Nephron progenitor cell (in vitro differentiated cells): ENCODE data around the gene LMNA.

Source experiments
- DNase-seq: peaks from one replicate; pipeline ENCODE4 v3.0.0; 2021
- H3K27ac Mint-ChIP-seq: 2 replicates; pipeline ENCODE4 v1.8.0; 2021; ENCODE audit warnings: mild to moderate bottlenecking, moderate library complexity, mixed read lengths
- H3K27me3 Mint-ChIP-seq: 2 replicates; pipeline ENCODE4 v1.8.0; 2021; ENCODE audit warnings: mild to moderate bottlenecking, low read depth, mixed read lengths; ENCODE audit not compliant: poor library complexity
- H3K36me3 Mint-ChIP-seq: 2 replicates; pipeline ENCODE4 v1.8.0; 2021; ENCODE audit warnings: low read depth, mixed read lengths
- H3K4me1 Mint-ChIP-seq: 2 replicates; pipeline ENCODE4 v1.8.0; 2021; ENCODE audit warnings: mixed read lengths
- H3K4me3 Mint-ChIP-seq: 2 replicates; pipeline ENCODE4 v1.8.0; 2021; ENCODE audit warnings: mild to moderate bottlenecking, moderate library complexity, mixed read lengths
- H3K9me3 Mint-ChIP-seq: 2 replicates; pipeline ENCODE4 v1.8.0; 2021; ENCODE audit warnings: mild to moderate bottlenecking, moderate library complexity, mixed read lengths
- TF ChIP-seq, protein P1 (sequence below): fragments of 200-600 bp; sonication (generic); IDR thresholded peaks from 2 replicates; pipeline ENCODE4 v1.5.0; 2021; ENCODE audit warnings: antibody characterized with exemption

The LMNA gene

DNA sequence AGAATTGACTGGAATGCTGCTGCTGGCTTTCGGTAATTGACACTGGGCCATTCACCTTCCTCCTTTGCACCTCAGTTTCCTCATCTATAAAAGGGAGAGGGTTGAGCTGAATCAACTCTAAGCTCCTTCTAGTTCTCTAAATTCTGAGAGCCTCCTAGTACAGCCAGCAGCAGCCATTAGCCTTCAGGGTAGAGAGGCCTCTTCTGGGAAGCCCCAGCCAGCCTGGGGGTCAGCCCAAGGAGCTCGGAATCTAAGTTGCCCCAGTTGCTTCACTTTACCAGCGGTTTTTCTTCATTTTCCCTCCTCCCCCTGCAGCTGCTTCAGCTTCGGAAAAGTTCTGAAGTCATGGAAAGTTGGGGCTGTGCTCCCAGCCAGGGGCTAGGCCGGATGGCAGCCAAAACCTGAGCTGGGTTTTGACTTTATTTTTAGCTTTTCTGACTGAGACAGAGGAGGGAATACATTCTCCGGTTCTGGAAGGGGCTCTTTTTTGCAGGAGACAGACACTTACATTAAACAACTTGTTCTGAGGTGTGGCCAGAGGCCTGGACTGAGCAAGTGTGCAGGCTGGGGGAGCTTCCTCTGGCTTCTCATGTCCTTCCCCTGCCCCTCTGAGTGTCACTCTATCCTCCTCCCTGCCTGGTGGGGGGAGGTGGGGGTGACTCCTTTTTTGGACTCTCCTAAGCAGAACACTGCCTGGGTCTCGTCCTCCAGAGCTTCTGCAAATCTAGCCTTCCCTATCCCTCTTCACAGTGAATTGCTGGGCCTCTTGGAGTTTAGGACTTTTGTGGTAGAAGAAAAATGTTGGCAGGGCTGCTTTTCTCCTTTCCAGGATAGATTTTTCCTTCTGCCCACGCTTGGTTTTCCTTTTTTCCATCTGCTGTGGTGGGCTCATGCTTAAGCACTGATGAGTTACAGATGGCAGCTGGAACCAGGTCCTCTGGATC lies 14.4 kb downstream of the LMNA start:
- DNase-seq: no peak

DNA sequence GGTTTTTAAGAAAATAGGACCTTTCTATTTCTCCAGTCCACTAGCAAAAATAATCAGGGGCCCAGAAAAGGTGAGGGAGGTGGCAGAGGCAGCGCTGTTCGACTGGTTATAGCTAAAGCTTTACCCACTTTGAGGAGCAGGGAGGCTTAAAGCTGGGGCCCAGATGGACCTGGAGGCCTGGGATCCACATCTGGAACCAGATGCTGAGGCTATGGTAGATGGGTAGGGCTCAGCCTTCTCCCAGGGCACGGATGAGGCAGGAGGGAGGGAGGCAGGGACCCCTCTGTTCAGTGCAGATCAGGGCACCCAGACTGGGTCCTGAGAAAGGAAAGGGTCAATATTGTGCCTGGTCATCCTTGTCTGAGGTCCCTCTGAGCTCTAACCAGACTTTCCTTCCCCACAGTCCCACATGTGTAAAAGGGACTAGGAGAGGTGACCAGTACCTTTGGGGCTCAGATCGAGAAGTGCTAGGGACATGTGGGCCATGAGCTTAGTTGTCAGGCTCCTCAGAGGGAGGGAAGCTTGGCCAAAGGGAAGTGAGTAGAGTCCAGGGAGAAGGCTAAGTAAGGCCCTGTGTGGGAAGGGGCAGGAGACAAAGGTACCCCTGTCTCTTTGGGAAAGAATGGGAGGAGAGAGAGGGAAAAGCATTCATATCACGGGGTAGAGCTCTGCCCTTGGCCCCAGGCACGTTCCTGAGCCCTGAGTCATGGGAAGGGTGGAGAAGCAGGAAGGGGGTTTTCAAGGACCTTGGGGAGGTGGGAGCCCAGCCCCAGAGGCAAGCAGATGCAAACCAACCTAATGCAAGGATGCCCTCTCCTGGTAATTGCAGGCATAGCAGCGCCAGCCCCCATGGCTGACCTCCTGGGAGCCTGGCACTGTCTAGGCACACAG lies 15.4 kb downstream of the LMNA start:
- peaks cover 47% of the 10 kb centered on the region for H3K4me1 Mint-ChIP-seq
- peak overlapping the region; percentile 60 for H3K4me3 Mint-ChIP-seq
- peaks cover 18% of the 10 kb centered on the region for H3K36me3 Mint-ChIP-seq
- H3K27ac Mint-ChIP-seq: peak overlapping the region; percentile 95
- peak; percentile 82 for DNase-seq
- no peaks in the 10 kb centered on the region for H3K9me3 Mint-ChIP-seq
- TF ChIP-seq, protein P1, sequence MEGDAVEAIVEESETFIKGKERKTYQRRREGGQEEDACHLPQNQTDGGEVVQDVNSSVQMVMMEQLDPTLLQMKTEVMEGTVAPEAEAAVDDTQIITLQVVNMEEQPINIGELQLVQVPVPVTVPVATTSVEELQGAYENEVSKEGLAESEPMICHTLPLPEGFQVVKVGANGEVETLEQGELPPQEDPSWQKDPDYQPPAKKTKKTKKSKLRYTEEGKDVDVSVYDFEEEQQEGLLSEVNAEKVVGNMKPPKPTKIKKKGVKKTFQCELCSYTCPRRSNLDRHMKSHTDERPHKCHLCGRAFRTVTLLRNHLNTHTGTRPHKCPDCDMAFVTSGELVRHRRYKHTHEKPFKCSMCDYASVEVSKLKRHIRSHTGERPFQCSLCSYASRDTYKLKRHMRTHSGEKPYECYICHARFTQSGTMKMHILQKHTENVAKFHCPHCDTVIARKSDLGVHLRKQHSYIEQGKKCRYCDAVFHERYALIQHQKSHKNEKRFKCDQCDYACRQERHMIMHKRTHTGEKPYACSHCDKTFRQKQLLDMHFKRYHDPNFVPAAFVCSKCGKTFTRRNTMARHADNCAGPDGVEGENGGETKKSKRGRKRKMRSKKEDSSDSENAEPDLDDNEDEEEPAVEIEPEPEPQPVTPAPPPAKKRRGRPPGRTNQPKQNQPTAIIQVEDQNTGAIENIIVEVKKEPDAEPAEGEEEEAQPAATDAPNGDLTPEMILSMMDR: peak; percentile 92
- no peaks in the 10 kb centered on the region for H3K27me3 Mint-ChIP-seq

More for the DNA sequence above, 14.4 kb downstream of the LMNA start:
- Mint-ChIP-seq H3K4me3 (peak overlapping the region; percentile 60), H3K9me3 (no peaks in the 10 kb centered on the region), H3K27me3 (no peaks in the 10 kb centered on the region), H3K36me3 (peaks cover 9% of the 10 kb centered on the region), H3K4me1 (peaks cover 57% of the 10 kb centered on the region), H3K27ac (peak overlapping the region; percentile 95)
- TF ChIP-seq, protein P1: no peak

DNA sequence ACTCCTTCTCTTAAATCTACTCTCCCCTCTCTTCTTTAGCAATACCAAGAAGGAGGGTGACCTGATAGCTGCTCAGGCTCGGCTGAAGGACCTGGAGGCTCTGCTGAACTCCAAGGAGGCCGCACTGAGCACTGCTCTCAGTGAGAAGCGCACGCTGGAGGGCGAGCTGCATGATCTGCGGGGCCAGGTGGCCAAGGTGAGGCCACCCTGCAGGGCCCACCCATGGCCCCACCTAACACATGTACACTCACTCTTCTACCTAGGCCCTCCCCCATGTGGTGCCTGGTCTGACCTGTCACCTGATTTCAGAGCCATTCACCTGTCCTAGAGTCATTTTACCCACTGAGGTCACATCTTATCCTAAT lies 16.0 kb downstream of the LMNA start:
- no peak for DNase-seq
- H3K27ac Mint-ChIP-seq: no peak overlapping the region
- peaks cover 42% of the 10 kb centered on the region for H3K4me1 Mint-ChIP-seq
- TF ChIP-seq, protein P1: no peak
- H3K4me3 Mint-ChIP-seq: no peak overlapping the region
- no peaks in the 10 kb centered on the region for H3K9me3 Mint-ChIP-seq
- H3K36me3 Mint-ChIP-seq: peaks cover 18% of the 10 kb centered on the region
- H3K27me3 Mint-ChIP-seq: no peaks in the 10 kb centered on the region

DNA sequence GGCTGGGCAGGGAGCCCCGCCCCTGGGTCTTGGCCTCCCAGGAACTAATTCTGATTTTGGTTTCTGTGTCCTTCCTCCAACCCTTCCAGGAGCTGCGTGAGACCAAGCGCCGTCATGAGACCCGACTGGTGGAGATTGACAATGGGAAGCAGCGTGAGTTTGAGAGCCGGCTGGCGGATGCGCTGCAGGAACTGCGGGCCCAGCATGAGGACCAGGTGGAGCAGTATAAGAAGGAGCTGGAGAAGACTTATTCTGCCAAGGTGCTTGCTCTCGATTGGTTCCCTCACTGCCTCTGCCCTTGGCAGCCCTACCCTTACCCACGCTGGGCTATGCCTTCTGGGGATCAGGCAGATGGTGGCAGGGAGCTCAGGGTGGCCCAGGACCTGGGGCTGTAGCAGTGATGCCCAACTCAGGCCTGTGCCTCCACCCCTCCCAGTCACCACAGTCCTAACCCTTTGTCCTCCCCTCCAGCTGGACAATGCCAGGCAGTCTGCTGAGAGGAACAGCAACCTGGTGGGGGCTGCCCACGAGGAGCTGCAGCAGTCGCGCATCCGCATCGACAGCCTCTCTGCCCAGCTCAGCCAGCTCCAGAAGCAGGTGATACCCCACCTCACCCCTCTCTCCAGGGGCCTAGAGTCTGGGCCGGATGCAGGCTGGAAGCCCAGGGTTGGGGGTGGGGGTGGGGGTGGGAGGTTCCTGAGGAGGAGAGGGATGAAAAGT lies 20.4 kb downstream of the LMNA start:
- no peak for DNase-seq
- H3K4me3 Mint-ChIP-seq: no peak overlapping the region
- TF ChIP-seq, protein P1: no peak
- peaks cover 37% of the 10 kb centered on the region for H3K36me3 Mint-ChIP-seq
- peaks cover 4% of the 10 kb centered on the region for H3K4me1 Mint-ChIP-seq
- H3K9me3 Mint-ChIP-seq: no peaks in the 10 kb centered on the region
- H3K27me3 Mint-ChIP-seq: no peaks in the 10 kb centered on the region
- H3K27ac Mint-ChIP-seq: no peak overlapping the region

DNA sequence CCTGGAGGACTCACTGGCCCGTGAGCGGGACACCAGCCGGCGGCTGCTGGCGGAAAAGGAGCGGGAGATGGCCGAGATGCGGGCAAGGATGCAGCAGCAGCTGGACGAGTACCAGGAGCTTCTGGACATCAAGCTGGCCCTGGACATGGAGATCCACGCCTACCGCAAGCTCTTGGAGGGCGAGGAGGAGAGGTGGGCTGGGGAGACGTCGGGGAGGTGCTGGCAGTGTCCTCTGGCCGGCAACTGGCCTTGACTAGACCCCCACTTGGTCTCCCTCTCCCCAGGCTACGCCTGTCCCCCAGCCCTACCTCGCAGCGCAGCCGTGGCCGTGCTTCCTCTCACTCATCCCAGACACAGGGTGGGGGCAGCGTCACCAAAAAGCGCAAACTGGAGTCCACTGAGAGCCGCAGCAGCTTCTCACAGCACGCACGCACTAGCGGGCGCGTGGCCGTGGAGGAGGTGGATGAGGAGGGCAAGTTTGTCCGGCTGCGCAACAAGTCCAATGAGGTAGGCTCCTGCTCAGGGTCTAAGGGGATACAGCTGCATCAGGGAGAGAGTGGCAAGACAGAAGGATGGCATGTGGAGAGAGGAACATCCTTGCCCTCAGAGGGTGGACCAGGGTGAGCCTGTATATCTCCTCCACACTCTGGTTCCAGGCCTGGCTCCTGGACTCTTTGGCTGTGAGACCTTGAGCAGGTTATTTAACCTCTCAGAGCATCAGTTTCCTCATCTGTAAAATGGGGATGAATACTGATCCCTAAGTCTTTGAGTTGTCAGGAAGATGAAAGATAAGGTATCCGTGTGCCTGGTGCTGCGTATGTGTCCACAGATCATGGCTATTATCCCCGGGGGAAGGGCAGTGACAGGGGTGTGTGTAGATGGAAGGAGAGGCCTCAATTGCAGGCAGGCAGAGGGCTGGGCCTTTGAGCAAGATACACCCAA lies 21.7 kb downstream of the LMNA start:
- TF ChIP-seq, protein P1: no peak
- peak overlapping the region; percentile 83 for H3K27ac Mint-ChIP-seq
- no peak overlapping the region for H3K4me3 Mint-ChIP-seq
- H3K4me1 Mint-ChIP-seq: peaks cover 11% of the 10 kb centered on the region
- no peaks in the 10 kb centered on the region for H3K9me3 Mint-ChIP-seq
- DNase-seq: no peak
- no peaks in the 10 kb centered on the region for H3K27me3 Mint-ChIP-seq
- peaks cover 37% of the 10 kb centered on the region for H3K36me3 Mint-ChIP-seq
